Parathyroid adenoma (tissue), 2 donors: ENCODE data around the gene SIAH1.

Experiments used
- H2AFZ ChIP-seq: fragments of 300-600 bp; sonication (generic); one replicate; pipeline ENCODE4 v1.7.0; 2017; ENCODE audit warnings: antibody characterized with exemption, mild to moderate bottlenecking
- H3K27ac ChIP-seq: fragments of 300-600 bp; sonication (generic); one replicate; pipeline ENCODE4 v1.7.0; 2017
- H3K27me3 ChIP-seq: fragments of 300-600 bp; sonication (generic); one replicate; pipeline ENCODE4 v1.7.0; 2017; ENCODE audit warnings: low read length; ENCODE audit not compliant: control insufficient read depth, insufficient read depth
- H3K36me3 ChIP-seq: fragments of 300-600 bp; sonication (generic); one replicate; pipeline ENCODE4 v1.7.0; 2017; ENCODE audit warnings: low read length; ENCODE audit not compliant: control insufficient read depth, insufficient read depth
- H3K4me1 ChIP-seq: fragments of 300-600 bp; sonication (generic); one replicate; pipeline ENCODE4 v1.7.0; 2017; ENCODE audit warnings: control low read depth
- H3K4me2 ChIP-seq: fragments of 300-600 bp; sonication (generic); one replicate; pipeline ENCODE4 v1.7.0; 2017; ENCODE audit warnings: low read length
- H3K4me3 ChIP-seq: fragments of 300-600 bp; sonication (generic); one replicate; pipeline ENCODE4 v1.7.0; 2017; ENCODE audit warnings: low read depth, low read length
- H3K79me2 ChIP-seq: fragments of 300-600 bp; sonication (generic); one replicate; pipeline ENCODE4 v1.7.0; 2017; ENCODE audit warnings: control low read depth
- H3K9ac ChIP-seq: fragments of 300-600 bp; sonication (generic); one replicate; pipeline ENCODE4 v1.7.0; 2017; ENCODE audit warnings: mild to moderate bottlenecking
- H3K9me3 ChIP-seq: fragments of 300-600 bp; sonication (generic); one replicate; pipeline ENCODE4 v1.7.0; 2017; ENCODE audit warnings: low read length; ENCODE audit not compliant: control insufficient read depth
- CTCF ChIP-seq: fragments of 300-600 bp; sonication (generic); IDR thresholded peaks from one replicate; pipeline ENCODE4 v1.7.0; 2017; ENCODE audit warnings: antibody characterized with exemption, mild to moderate bottlenecking
- donor health status: primary hyperparathyroidism.

Gene SIAH1

GRCh38 chr16:48361540-48362144, 23.6 kb downstream of the SIAH1 start:
- H3K9ac ChIP-seq = no peak overlapping the region
- H3K27ac ChIP-seq = no peak overlapping the region
- H3K4me3 ChIP-seq = no peak overlapping the region
- H3K79me2 ChIP-seq = peaks cover 36% of the 10 kb centered on the region
- H3K36me3 ChIP-seq = no peaks in the 10 kb centered on the region
- no peaks in the 10 kb centered on the region for H3K27me3 ChIP-seq
- peaks cover 14% of the 10 kb centered on the region for H3K4me1 ChIP-seq
- H3K9me3 ChIP-seq = no peaks in the 10 kb centered on the region
- no peak for TF ChIP-seq CTCF
- H3K4me2 ChIP-seq = no peak overlapping the region
- no peak overlapping the region for H2AFZ ChIP-seq

GRCh38 chr16:48361012-48361411, 24.2 kb downstream of the SIAH1 start:
- H3K36me3 ChIP-seq = no peaks in the 10 kb centered on the region
- H3K27ac ChIP-seq = no peak overlapping the region
- TF ChIP-seq CTCF = no peak
- H3K79me2 ChIP-seq = peaks cover 32% of the 10 kb centered on the region
- H3K9ac ChIP-seq = no peak overlapping the region
- H3K27me3 ChIP-seq = no peaks in the 10 kb centered on the region
- H2AFZ ChIP-seq = no peak overlapping the region
- H3K4me3 ChIP-seq = no peak overlapping the region
- peaks cover 10% of the 10 kb centered on the region for H3K4me1 ChIP-seq
- no peak overlapping the region for H3K4me2 ChIP-seq
- H3K9me3 ChIP-seq = no peaks in the 10 kb centered on the region

- Histone ChIP-seq H3K36me3 (no peaks in the 10 kb centered on the region), H3K4me2 (no peak overlapping the region), H3K9me3 (no peaks in the 10 kb centered on the region), H3K4me1 (peaks cover 4% of the 10 kb centered on the region), H3K27ac (no peak overlapping the region), H2AFZ (no peak overlapping the region), H3K79me2 (peaks cover 32% of the 10 kb centered on the region), H3K9ac (no peak overlapping the region), H3K27me3 (no peaks in the 10 kb centered on the region), H3K4me3 (no peak overlapping the region)
- no peak for TF ChIP-seq CTCF
These were observed 25.2 kb downstream of the SIAH1 start for GRCh38 chr16:48359983-48360382.

- Histone ChIP-seq H3K9ac (no peak overlapping the region), H3K27ac (no peak overlapping the region), H2AFZ (no peak overlapping the region), H3K27me3 (no peaks in the 10 kb centered on the region), H3K36me3 (no peaks in the 10 kb centered on the region), H3K4me2 (no peak overlapping the region), H3K4me1 (no peaks in the 10 kb centered on the region), H3K79me2 (peaks cover 34% of the 10 kb centered on the region), H3K4me3 (no peak overlapping the region), H3K9me3 (no peaks in the 10 kb centered on the region)
- TF ChIP-seq CTCF = no peak
These were observed 26.8 kb downstream of the SIAH1 start for GRCh38 chr16:48358419-48358818.
